OCI-LY3 (cell line): ENCODE data around the gene USE1.

Experiments
- EZH2phosphoT487 ChIP-seq: fragments of 200-600 bp; shearing (Covaris generic); IDR thresholded peaks from 2 replicates; pipeline ENCODE4 v1.6.1; 2018; ENCODE audit warnings: antibody characterized with exemption, mixed run types, low read depth
- TF ChIP-seq, protein P1 (sequence below): fragments of 200-600, 300-600 bp; sonication (generic); IDR thresholded peaks from 2 replicates; pipeline ENCODE4 v1.5.1; 2014; ENCODE audit warnings: antibody characterized with exemption, low read length, low read depth

- TF ChIP-seq, protein P1, sequence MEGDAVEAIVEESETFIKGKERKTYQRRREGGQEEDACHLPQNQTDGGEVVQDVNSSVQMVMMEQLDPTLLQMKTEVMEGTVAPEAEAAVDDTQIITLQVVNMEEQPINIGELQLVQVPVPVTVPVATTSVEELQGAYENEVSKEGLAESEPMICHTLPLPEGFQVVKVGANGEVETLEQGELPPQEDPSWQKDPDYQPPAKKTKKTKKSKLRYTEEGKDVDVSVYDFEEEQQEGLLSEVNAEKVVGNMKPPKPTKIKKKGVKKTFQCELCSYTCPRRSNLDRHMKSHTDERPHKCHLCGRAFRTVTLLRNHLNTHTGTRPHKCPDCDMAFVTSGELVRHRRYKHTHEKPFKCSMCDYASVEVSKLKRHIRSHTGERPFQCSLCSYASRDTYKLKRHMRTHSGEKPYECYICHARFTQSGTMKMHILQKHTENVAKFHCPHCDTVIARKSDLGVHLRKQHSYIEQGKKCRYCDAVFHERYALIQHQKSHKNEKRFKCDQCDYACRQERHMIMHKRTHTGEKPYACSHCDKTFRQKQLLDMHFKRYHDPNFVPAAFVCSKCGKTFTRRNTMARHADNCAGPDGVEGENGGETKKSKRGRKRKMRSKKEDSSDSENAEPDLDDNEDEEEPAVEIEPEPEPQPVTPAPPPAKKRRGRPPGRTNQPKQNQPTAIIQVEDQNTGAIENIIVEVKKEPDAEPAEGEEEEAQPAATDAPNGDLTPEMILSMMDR, result no peak
- TF ChIP-seq EZH2phosphoT487, result no peak
These were observed 36.9 kb upstream of the USE1 start for GRCh38 chr19:17178291-17178690.
